IMR-90 (cell line): ENCODE data around the gene TNS1. TPM values are rescaled to one million over a fixed set of nuclear protein-coding genes. Genes with fewer than 3 reads are reported as not detected.

Experiments
- ATAC-seq: fragments of 200-7000 bp; cut with Tn5 transposase; 2 replicates; pipeline ENCODE4 v1.9.1; 2020; ENCODE audit warnings: low read depth, mild to moderate bottlenecking, moderate library complexity
- BruUV-seq: library from RNA; stranded (reverse); fragments of 400-500 nt; replicated peaks from 2 replicates; lab custom pipeline; 2021; lab: Mats Ljungman, UMichigan
- CTCF ChIA-PET: fragments of 300-600 bp; formaldehyde crosslinking; extraction: SDS; loops from one replicate; lab custom pipeline; 2021; ENCODE audit warnings: antibody characterized with exemption; lab: Yijun Ruan, JAX
- POLR2A ChIA-PET: fragments of 300-600 bp; sonication (Branson Sonifier 250); formaldehyde crosslinking; loops from one replicate; lab custom pipeline; 2022; ENCODE audit warnings: antibody characterized with exemption; ENCODE audit not compliant: unreplicated experiment; lab: Charles Lee
- DNase-seq: peaks from one replicate; pipeline ENCODE4 v3.0.0; 2013
- H2AFZ ChIP-seq: replicated peaks from 2 replicates; pipeline ENCODE3; 2013; ENCODE audit warnings: low read length, mild to moderate bottlenecking; ENCODE audit not compliant: poor library complexity
- H2AK5ac ChIP-seq: 2 replicates; pipeline ENCODE4 v1.6.1; 2013; ENCODE audit warnings: low read depth, low read length, inconsistent platforms
- H2AK9ac ChIP-seq: replicated peaks from 2 replicates; pipeline ENCODE3; 2013; ENCODE audit warnings: mild to moderate bottlenecking, low read depth, low read length, moderate library complexity; ENCODE audit not compliant: poor library complexity
- H2BK120ac ChIP-seq: 2 replicates; pipeline ENCODE4 v1.6.1; 2013; ENCODE audit warnings: low read depth, low read length, inconsistent platforms
- H2BK15ac ChIP-seq: 3 replicates; pipeline ENCODE4 v1.6.1; 2013; ENCODE audit warnings: low read depth, low read length, inconsistent platforms
- H2BK20ac ChIP-seq: 2 replicates; pipeline ENCODE4 v1.6.1; 2013; ENCODE audit warnings: low read depth, mild to moderate bottlenecking, inconsistent platforms, low read length, moderate library complexity
- H2BK5ac ChIP-seq: 2 replicates; pipeline ENCODE4 v1.6.1; 2013; ENCODE audit warnings: mild to moderate bottlenecking, low read depth, low read length, inconsistent platforms; ENCODE audit not compliant: poor library complexity, severe bottlenecking
- H3K14ac ChIP-seq: replicated peaks from 2 replicates; pipeline ENCODE4 v1.6.1; 2013; ENCODE audit warnings: low read depth, low read length, inconsistent platforms
- H3K18ac ChIP-seq: 2 replicates; pipeline ENCODE4 v1.6.1; 2013; ENCODE audit warnings: low read depth, low read length, control low read depth
- H3K23ac ChIP-seq: 2 replicates; pipeline ENCODE4 v1.6.1; 2013; ENCODE audit warnings: low read depth, low read length, inconsistent platforms
- H3K27ac ChIP-seq: 2 replicates; pipeline ENCODE4 v1.5.1; 2013; ENCODE audit warnings: mild to moderate bottlenecking, control low read depth, low read length; ENCODE audit not compliant: insufficient read depth
- H3K27me3 ChIP-seq: 2 replicates; pipeline ENCODE4 v1.6.1; 2013; ENCODE audit warnings: low read length; ENCODE audit not compliant: control insufficient read depth, insufficient read depth
- H3K36me3 ChIP-seq: 2 replicates; pipeline ENCODE4 v1.6.1; 2013; ENCODE audit warnings: low read length, mixed read lengths; ENCODE audit not compliant: control insufficient read depth, insufficient read depth
- H3K4ac ChIP-seq: 2 replicates; pipeline ENCODE4 v1.6.1; 2013; ENCODE audit warnings: low read depth, low read length, inconsistent platforms
- H3K4me1 ChIP-seq: 2 replicates; pipeline ENCODE4 v1.6.1; 2013; ENCODE audit warnings: low read length, mixed read lengths; ENCODE audit not compliant: control insufficient read depth, insufficient read depth
- H3K4me2 ChIP-seq: 2 replicates; pipeline ENCODE4 v1.6.1; 2013; ENCODE audit warnings: low read depth, mild to moderate bottlenecking, control low read depth, low read length, moderate library complexity
- H3K4me3 ChIP-seq: 2 replicates; pipeline ENCODE4 v1.5.1; 2013; ENCODE audit warnings: low read depth, mild to moderate bottlenecking, control low read depth, low read length, moderate library complexity; ENCODE audit not compliant: insufficient read depth
- H3K56ac ChIP-seq: 2 replicates; pipeline ENCODE4 v1.6.1; 2013; ENCODE audit warnings: low read length, inconsistent platforms; ENCODE audit not compliant: insufficient read depth; ENCODE audit errors: extremely low read depth
- H3K79me1 ChIP-seq, 2 experiments: 2 replicates each; pipeline ENCODE4 v1.6.1; 2013; ENCODE audit warnings: low read length in 2 of 2, inconsistent platforms in 1 of 2, low read depth in 1 of 2
- H3K9ac ChIP-seq: 2 replicates; pipeline ENCODE4 v1.6.1; 2013; ENCODE audit warnings: low read depth, low read length, control low read depth
- H3K9me1 ChIP-seq: 2 replicates; pipeline ENCODE4 v1.6.1; 2013; ENCODE audit warnings: low read length, inconsistent platforms; ENCODE audit not compliant: insufficient read depth
- H3K9me3 ChIP-seq: 2 replicates; pipeline ENCODE4 v1.6.1; 2013; ENCODE audit warnings: low read length; ENCODE audit not compliant: control insufficient read depth, insufficient read depth
- H4K20me1 ChIP-seq: 2 replicates; pipeline ENCODE4 v1.6.1; 2013; ENCODE audit warnings: low read length, inconsistent platforms; ENCODE audit not compliant: insufficient read depth
- H4K5ac ChIP-seq: 2 replicates; pipeline ENCODE4 v1.6.1; 2013; ENCODE audit warnings: mild to moderate bottlenecking, low read depth, low read length, control low read depth
- H4K8ac ChIP-seq, 2 experiments: 2 replicates each; pipeline ENCODE4 v1.6.1; 2013; ENCODE audit warnings: low read depth in 2 of 2, low read length in 2 of 2, control low read depth in 1 of 2, inconsistent platforms in 1 of 2
- H4K91ac ChIP-seq: 2 replicates; pipeline ENCODE4 v1.6.1; 2013; ENCODE audit warnings: low read depth, low read length, inconsistent platforms; ENCODE audit not compliant: insufficient read depth
- BHLHE40 ChIP-seq: fragments of 150-350 bp; IDR thresholded peaks from 2 replicates; pipeline ENCODE4 v1.6.1; 2016; ENCODE audit warnings: mild to moderate bottlenecking, low read depth, low read length
- CEBPB ChIP-seq: IDR thresholded peaks from 2 replicates; pipeline ENCODE4 v1.6.1; 2012; ENCODE audit warnings: low read depth, low read length, improper control_type of control experiment
- CHD1 ChIP-seq: IDR thresholded peaks from 2 replicates; pipeline ENCODE4 v1.6.1; 2012; ENCODE audit warnings: low read depth, low read length, improper control_type of control experiment
- CTCF ChIP-seq: conservative IDR thresholded peaks from 2 replicates; pipeline ENCODE4 v1.5.1; 2012; ENCODE audit warnings: mild to moderate bottlenecking, low read depth, low read length, improper control_type of control experiment
- FOS ChIP-seq: fragments of 150-350 bp; IDR thresholded peaks from 2 replicates; pipeline ENCODE4 v1.6.1; 2016; ENCODE audit warnings: low read depth, low read length
- MAFK ChIP-seq: IDR thresholded peaks from 2 replicates; pipeline ENCODE4 v1.6.1; 2012; ENCODE audit warnings: low read depth, low read length, improper control_type of control experiment
- MAZ ChIP-seq: IDR thresholded peaks from 2 replicates; pipeline ENCODE4 v1.6.1; 2012; ENCODE audit warnings: low read depth, mild to moderate bottlenecking, low read length, improper control_type of control experiment, moderate library complexity, borderline replicate concordance
- MXI1 ChIP-seq: IDR thresholded peaks from 2 replicates; pipeline ENCODE4 v1.6.1; 2012; ENCODE audit warnings: low read depth, mild to moderate bottlenecking, low read length, moderate library complexity, borderline replicate concordance
- NFE2L2 ChIP-seq: fragments of 150-350 bp; IDR thresholded peaks from 2 replicates; pipeline ENCODE4 v1.6.1; 2016; ENCODE audit warnings: low read depth, mild to moderate bottlenecking, low read length
- POLR2A ChIP-seq: IDR thresholded peaks from 2 replicates; pipeline ENCODE4 v1.6.1; 2012; ENCODE audit warnings: mild to moderate bottlenecking, low read depth, low read length
- RAD21 ChIP-seq: IDR thresholded peaks from 2 replicates; pipeline ENCODE4 v1.6.1; 2012; ENCODE audit warnings: low read length, improper control_type of control experiment
- RFX5 ChIP-seq: IDR thresholded peaks from 2 replicates; pipeline ENCODE4 v1.8.0; 2012; ENCODE audit warnings: low read depth, mild to moderate bottlenecking, low read length, moderate library complexity
- SMC3 ChIP-seq: fragments of 150-350 bp; IDR thresholded peaks from 2 replicates; pipeline ENCODE4 v1.6.1; 2016; ENCODE audit warnings: low read depth, mild to moderate bottlenecking, antibody characterized with exemption, low read length, moderate library complexity
- WGBS, 2 experiments: methylation state at CpG; one replicate each; pipeline versions ENCODE4 v1.1.5 to v1.1.7; 2013; ENCODE audit warnings: missing lambda C conversion rate in 2 of 2; ENCODE audit not compliant: insufficient read length in 1 of 2; ENCODE audit errors: extremely low coverage in 2 of 2; 5-methylcytosine and 5-hydroxymethylcytosine counted together
- dilution Hi-C: fragments of 300-500 bp; cut with HindIII; formaldehyde crosslinking; loops from one replicate; pipeline ENCODE4 v1.14.3; 2018; ENCODE audit warnings: low sequenced_read_pairs; ENCODE audit not compliant: unreplicated experiment
- in situ Hi-C: fragments of 300-500 bp; cut with MboI; formaldehyde crosslinking; loops from 3 replicates; pipeline ENCODE4 v1.14.3; 2019; ENCODE audit warnings: low sequenced_read_pairs, inconsistent platforms, mixed read lengths
- intact Hi-C: fragments of 100-400 bp; cut with micrococcal nuclease; formaldehyde crosslinking; loops from 2 replicates; pipeline ENCODE4 v1.10.0; 2022
- polyA plus RNA-seq, 3 experiments: library from polyadenylated mRNA; depleted of rRNA; stranded (reverse); fragments of >200 nt; gene quantifications; 2 replicates each; pipeline ENCODE4 v1.2.3, GENCODE V29; 2012; ENCODE audit warnings: low replicate concordance in 1 of 3
- total RNA-seq: library from RNA; depleted of rRNA; stranded (reverse); fragments of >200 nt; gene quantifications from 2 replicates; pipeline ENCODE4 v1.2.3, GENCODE V29; 2012
- TF ChIP-seq, protein P1 (sequence below): fragments of 150-350 bp; IDR thresholded peaks from 2 replicates; pipeline ENCODE4 v1.6.1; 2017; ENCODE audit warnings: mild to moderate bottlenecking, antibody characterized with exemption, low read length, low read depth

Gene TNS1
- total and polyA plus RNA-seq, 2 of the 4 experiments (the other 2 are of a cell fraction) = 41.1 to 45.2 TPM

DNA sequence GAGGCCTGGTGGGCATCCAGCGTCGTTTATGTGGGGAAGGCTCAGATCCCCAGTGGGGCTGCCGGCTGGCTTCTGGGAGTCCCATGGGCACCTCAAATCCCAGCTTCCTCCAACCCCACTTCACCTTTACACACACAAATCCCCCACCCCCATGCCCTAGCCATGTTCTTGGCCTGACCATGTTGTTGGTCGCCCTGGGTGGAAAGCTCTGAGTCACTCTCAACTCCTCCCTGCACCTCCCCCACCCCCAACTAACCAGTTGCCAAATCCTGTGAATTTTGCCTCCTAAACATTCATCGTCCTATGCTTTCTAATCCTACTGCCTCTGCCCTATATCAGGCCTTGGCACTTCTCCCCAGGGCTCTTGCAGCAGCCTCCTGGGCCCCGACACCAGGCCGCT, 6.4 kb downstream of the TNS1 start:
- BruUV-seq = no TSS peak

More for the DNA sequence above, 6.4 kb downstream of the TNS1 start:
- H2BK5ac ChIP-seq = peak overlapping the region; percentile 94
- H3K27me3 ChIP-seq = no peaks in the 10 kb centered on the region
- H3K9ac ChIP-seq = peak overlapping the region; percentile 26
- CTCF ChIA-PET = no interaction called here
- peak overlapping the region; percentile 70 to 88 for H4K8ac ChIP-seq
- peak overlapping the region; percentile 81 for H3K27ac ChIP-seq
- TF ChIP-seq MAFK (no peak), RAD21 (no peak), FOS (peak; percentile 83), NFE2L2 (peak; percentile 50; the same call in 1 of the 2 replicates), BHLHE40 (no peak), CHD1 (no peak), RFX5 (no peak), SMC3 (no peak), CTCF (no peak), MXI1 (0 out of 2 replicates have a peak, but pooled peaks have one; percentile 16), POLR2A (no peak), CEBPB (peak; percentile 80), MAZ (peak; percentile 66; the same call in 1 of the 2 replicates)
- TF ChIP-seq, protein P1, sequence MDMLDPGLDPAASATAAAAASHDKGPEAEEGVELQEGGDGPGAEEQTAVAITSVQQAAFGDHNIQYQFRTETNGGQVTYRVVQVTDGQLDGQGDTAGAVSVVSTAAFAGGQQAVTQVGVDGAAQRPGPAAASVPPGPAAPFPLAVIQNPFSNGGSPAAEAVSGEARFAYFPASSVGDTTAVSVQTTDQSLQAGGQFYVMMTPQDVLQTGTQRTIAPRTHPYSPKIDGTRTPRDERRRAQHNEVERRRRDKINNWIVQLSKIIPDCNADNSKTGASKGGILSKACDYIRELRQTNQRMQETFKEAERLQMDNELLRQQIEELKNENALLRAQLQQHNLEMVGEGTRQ = no peak
- no peak overlapping the region for H3K4me3 ChIP-seq
- peak; percentile 83 for DNase-seq
- peaks cover 42 to 93% of the 10 kb centered on the region in 2 experiments; a peak in 3 of 4 replicates for H3K79me1 ChIP-seq
- peak overlapping the region; percentile 84 for H2AFZ ChIP-seq
- peaks cover 5% of the 10 kb centered on the region; the same call in 1 of the 2 replicates for H3K36me3 ChIP-seq
- peak overlapping the region; percentile 88 for H2BK120ac ChIP-seq
- peak overlapping the region; percentile 96 for H2BK20ac ChIP-seq
- H3K23ac ChIP-seq = peak overlapping the region; percentile 88
- peak overlapping the region; percentile 98 for H4K91ac ChIP-seq
- peaks cover 24% of the 10 kb centered on the region; the same call in 1 of the 2 replicates for H4K20me1 ChIP-seq
- peak; percentile 56 for ATAC-seq
- H2AK5ac ChIP-seq = peak overlapping the region; percentile 94
- H3K14ac ChIP-seq = peak overlapping the region; percentile 81
- H3K9me3 ChIP-seq = no peaks in the 10 kb centered on the region
- peak overlapping the region; percentile 92 for H3K4ac ChIP-seq
- H3K18ac ChIP-seq = peak overlapping the region; percentile 54
- dilution Hi-C loops (no loop called here), intact Hi-C loops (no loop called here), in situ Hi-C loops (no loop called here)
- 20% methylated on average over 3 of the region's 7 CpGs; no CpG with 5 or more reads in 1 of the 2 experiments for WGBS, 2 experiments
- H3K56ac ChIP-seq = peak overlapping the region; percentile 69; the same call in 1 of the 2 replicates
- peak overlapping the region; percentile 36 for H4K5ac ChIP-seq
- H3K9me1 ChIP-seq = peaks cover 39% of the 10 kb centered on the region
- H2AK9ac ChIP-seq = peak overlapping the region; percentile 96
- peaks cover 52% of the 10 kb centered on the region for H3K4me1 ChIP-seq
- H2BK15ac ChIP-seq = peak overlapping the region; percentile 76; the same call in 2 of the 3 replicates
- peak overlapping the region; percentile 15 for H3K4me2 ChIP-seq
- POLR2A ChIA-PET = no interaction called here
